Ishikawa (cell line): ENCODE data around the gene PPP6R3.

Experiments used
- EP300 ChIP-seq: IDR thresholded peaks from 2 replicates; pipeline ENCODE4 v1.6.1; 2012; ENCODE audit warnings: borderline replicate concordance
- RAD21 ChIP-seq: IDR thresholded peaks from 2 replicates; pipeline ENCODE4 v1.6.1; 2012; ENCODE audit warnings: low read depth
- TAF1 ChIP-seq: IDR thresholded peaks from 2 replicates; pipeline ENCODE4 v1.6.1; 2012; ENCODE audit warnings: low read depth, mild to moderate bottlenecking
- TEAD4 ChIP-seq: IDR thresholded peaks from 2 replicates; pipeline ENCODE4 v1.6.1; 2012
- TF ChIP-seq, protein P1 (sequence below): IDR thresholded peaks from 2 replicates; pipeline ENCODE4 v1.6.1; 2012

GRCh38 chr11:68659158-68659921, 198.8 kb downstream of the PPP6R3 start:
- TF ChIP-seq, protein P1, sequence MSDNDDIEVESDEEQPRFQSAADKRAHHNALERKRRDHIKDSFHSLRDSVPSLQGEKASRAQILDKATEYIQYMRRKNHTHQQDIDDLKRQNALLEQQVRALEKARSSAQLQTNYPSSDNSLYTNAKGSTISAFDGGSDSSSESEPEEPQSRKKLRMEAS = no peak
- peak; percentile 7; the same call in 1 of the 2 replicates for TF ChIP-seq RAD21
- no peak for TF ChIP-seq TAF1
- TF ChIP-seq TEAD4 = no peak
- TF ChIP-seq EP300 = no peak; the same call in 1 of the 2 replicates
